WI38 (cell line): ENCODE data around the gene JADE2.

Experiments used
- H3K4me3 ChIP-seq: 2 replicates; pipeline ENCODE4 v1.5.1; 2011; ENCODE audit warnings: low read depth, mild to moderate bottlenecking, control low read depth, low read length
- CTCF ChIP-seq: IDR thresholded peaks from 2 replicates; pipeline ENCODE4 v1.5.1; 2012; ENCODE audit warnings: low read depth, mild to moderate bottlenecking, control low read depth, low read length

The JADE2 gene

DNA sequence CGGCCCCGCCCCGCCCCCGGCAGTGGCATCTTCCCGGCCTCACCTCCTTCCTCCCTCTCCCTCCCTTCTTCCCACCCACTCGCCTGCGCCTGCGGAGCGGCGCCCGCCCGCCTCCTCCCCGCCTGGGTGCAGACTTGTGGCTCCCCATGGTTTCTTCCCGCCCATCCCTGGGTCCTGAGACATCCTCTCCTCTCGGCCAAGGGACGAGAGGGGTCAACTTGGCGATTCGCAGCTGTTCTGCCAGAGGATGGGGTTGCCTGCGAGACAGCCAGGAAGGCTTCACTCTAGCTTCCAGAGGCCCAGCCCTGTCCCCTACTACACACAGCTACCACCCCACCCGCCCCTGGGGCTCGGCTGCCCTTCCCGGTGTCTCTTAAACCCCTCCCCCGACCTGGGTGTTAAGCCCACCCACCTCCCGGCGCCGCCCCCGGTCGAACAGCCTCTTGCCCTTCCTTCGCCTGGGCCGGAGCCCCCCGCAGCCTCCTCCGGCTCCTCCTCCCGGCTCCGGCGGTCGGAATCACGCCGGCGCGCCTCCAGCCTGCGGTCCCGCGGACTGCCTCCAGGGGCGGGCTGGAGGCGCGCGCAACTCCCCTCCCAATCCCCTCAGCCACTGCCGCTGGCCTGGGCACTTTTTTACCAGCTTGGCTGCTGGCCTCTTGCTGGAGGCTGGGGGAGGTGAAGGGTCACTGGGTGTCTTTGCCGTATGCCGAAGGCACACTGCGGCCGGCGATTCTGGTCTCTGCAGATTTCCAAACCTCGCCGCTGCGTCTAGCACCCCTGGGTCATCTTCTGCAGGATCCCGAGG, 1.9 kb downstream of the JADE2 start:
- peak; percentile 93 for TF ChIP-seq CTCF

GRCh38 chr5:134527961-134528424, 2.5 kb downstream of the JADE2 start:
- TF ChIP-seq CTCF: no peak
- H3K4me3 ChIP-seq: peak overlapping the region; percentile 70

More for the DNA sequence above, 1.9 kb downstream of the JADE2 start:
- H3K4me3 ChIP-seq: peak overlapping the region; percentile 70

- no peak for TF ChIP-seq CTCF
- H3K4me3 ChIP-seq: peak overlapping the region; percentile 70; the same call in 1 of the 2 replicates
These were observed 3.1 kb downstream of the JADE2 start for GRCh38 chr5:134528556-134528955.

DNA sequence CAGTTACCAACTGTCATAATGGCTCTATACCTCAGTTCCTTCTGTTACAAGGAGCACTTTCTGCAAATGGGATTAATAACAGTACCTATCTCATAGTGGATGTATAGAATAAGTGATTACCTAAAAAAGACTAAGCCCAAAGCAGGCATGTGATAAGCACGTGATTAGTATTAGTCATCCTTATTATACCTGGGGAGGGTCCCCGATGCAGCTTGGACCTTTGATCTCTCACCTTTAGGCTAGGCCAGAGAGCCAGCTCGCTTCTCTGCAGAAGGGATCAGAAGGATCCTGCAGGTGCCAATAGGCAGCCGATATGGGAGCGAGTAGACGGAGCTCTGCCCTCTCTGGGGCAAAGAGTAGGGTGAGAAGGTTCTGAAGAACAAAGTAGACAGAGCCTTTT, 4.0 kb downstream of the JADE2 start:
- TF ChIP-seq CTCF: no peak
- no peak overlapping the region for H3K4me3 ChIP-seq

DNA sequence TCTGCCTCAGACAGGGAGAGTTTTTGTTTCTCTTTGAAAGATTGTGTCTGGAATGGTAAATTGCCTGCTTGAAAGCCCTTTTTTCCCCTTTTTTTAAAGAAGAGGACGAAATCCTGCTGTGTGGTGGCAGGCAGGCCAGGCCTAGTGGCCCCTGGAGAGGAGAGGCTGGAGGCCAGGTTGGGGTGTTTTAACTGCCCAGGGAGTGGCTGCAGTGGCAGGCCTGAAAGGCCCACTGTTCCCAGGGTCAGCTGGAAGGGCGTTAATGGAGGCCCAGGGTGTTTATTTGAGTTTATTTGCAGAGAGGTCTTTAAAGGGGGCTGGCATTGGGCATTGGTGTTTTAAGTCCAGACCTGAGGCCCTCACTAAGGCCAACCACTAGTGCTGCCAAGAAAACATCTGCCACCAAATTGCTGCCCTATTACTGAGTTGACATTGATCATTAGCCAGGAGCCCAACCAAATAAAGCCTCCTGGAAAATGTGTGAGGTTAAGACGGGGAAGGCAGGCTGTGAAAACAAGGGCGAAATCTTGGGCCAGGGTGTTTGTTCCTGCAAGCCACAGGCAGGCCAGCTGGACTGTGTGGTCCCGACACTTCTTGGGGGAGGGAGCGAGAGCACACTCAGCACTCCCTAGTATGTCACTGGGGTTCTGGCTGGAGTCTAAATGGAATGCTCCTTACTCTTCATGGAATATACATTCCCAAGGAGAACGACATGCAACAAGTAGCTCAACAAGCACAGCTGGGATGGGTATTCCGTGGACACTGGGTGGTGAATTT, 5.0 kb downstream of the JADE2 start:
- no peak overlapping the region for H3K4me3 ChIP-seq
- TF ChIP-seq CTCF: no peak

- no peak for TF ChIP-seq CTCF
- no peak overlapping the region for H3K4me3 ChIP-seq
These were observed 7.8 kb downstream of the JADE2 start for GRCh38 chr5:134533115-134533815.
